GM21447 (cell line): ENCODE measurements around the gene ENOSF1.
"Not testable (repeated sequence)": the region's sequence is repeated elsewhere in the genome, so short reads cannot be mapped to it uniquely, and the experiment has no call there.

Experiments
- ATAC-seq: cut with Tn5 transposase; IDR thresholded peaks from one replicate; pipeline ENCODE4 v1.9.1; 2021; ENCODE audit not compliant: unreplicated experiment

The ENOSF1 gene

GRCh38 chr18:708096-708495, 4.3 kb downstream of the ENOSF1 start:
- ATAC-seq, result no peak

- ATAC-seq, result no peak
These were observed 6.0 kb downstream of the ENOSF1 start for GRCh38 chr18:706405-706804.

- no peak for ATAC-seq
These were observed 9.0 kb downstream of the ENOSF1 start for GRCh38 chr18:703213-703967.

DNA sequence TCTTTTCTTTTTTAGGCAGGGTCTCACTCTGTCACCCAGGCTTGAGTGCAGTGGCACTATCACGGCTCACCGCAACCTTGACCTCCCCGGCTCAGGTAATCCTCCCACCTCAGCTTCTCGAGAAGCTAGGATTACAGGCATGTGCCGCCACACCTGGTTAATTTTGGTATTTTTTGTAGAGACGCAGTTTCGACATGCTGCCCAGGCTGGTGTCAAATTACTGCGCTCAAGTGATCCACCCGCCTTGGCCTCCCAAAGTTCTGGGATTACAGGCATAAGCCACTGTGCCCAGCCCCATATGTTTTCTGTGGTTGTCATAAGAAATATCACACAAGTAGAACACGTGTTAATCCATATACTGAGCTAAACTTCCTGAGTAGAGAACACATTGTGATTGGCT, 14.6 kb downstream of the ENOSF1 start:
- ATAC-seq, result no peak

DNA sequence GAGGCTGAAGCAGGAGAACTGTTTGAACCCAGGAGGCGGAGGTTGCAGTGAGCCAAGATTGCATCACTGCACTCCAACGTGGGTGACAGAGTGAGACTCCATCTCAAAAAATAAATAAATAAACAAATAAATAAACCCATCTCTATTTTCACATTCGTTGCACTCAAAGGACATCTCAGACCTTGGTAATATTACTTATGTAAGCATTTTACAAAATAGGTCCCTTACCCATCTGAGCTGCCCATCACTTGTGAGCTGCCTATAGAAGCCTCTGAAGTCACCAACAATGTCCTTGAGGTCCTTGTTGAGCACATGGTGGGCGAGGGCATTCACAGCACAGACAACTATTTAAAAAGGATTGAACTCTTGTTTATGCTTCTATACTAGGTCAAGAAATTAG, 15.4 kb downstream of the ENOSF1 start:
- no peak for ATAC-seq

DNA sequence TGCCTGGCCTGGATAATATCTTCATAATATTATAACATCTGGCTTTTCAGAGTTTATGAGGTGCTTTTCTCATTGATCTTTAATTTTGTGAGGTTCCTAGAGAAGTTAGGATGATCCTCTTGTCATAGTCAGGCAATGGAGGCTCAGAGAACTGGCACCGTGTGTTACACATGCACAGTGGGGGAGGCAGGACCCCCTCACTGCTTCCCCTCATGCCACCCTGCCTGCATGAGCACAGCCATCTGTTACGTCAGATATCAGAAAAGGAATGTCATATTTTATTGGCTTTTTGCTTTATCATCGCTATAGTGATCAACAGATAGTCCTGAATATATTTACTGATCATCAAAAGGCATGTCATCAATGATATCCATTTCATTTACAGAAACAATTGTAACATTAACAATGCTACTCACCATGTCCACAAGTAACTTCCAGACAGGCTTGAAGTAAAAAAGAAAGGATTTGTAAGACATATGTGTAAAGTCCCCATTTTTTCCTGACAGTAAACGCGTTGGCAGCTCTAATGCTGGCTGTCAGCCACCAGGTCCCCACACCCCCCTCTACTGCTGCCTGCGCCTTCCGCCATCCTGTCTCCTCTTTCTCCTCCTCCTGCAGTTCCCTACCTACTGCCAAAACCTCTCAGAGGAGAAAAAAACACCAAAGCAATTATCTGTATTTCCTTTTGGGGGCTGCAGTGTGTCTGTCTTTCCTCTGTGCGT, 18.8 kb downstream of the ENOSF1 start:
- ATAC-seq, result no peak

- ATAC-seq, result no peak
These were observed 19.6 kb downstream of the ENOSF1 start for GRCh38 chr18:692824-693223.

DNA sequence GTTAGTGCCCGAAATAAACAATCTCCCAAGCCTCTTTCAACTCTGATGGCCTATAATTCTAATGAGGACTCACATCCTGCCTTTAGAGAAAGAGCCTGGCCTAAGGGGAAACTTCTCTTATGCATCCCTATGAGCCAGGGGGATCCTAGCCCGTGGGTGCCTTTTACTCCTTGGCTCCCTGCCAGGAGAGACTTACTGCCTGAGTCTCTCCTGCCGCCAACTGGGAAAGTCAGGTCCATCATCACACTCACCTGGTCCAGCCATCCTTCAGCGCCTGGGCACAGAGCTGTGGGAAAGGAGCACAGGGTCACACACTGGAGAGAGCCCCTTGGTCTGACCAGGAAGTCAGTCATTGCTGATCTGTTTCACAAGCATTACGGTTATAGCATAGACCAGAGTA, 24.1 kb downstream of the ENOSF1 start:
- ATAC-seq, result no peak

GRCh38 chr18:686339-687111, 25.9 kb downstream of the ENOSF1 start:
- ATAC-seq, result no peak

GRCh38 chr18:685438-685837, 27.0 kb downstream of the ENOSF1 start:
- no peak for ATAC-seq

GRCh38 chr18:683531-683930, 28.9 kb downstream of the ENOSF1 start:
- ATAC-seq, result no peak

- ATAC-seq, result no peak
These were observed 29.6 kb downstream of the ENOSF1 start for GRCh38 chr18:682833-683232.

DNA sequence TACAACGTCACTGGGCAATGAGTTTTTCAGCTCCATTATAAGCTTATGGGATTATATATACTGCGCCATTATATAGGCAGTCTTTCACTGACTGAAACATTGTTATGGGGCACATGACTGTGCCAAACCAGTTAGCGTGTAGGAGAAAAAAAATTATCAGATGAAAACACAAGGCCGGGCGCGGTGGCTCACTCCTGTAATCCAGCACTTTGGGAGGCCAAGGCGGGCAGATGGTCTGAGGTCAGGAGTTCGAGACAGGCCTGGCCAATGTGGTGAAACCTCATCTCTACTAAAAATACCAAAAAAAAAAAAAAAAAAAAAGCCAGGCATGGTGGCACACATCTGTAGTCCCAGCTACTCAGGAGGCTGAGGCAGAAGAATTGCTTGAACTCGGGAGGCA, 30.0 kb downstream of the ENOSF1 start:
- ATAC-seq, result not testable (repeated sequence)

DNA sequence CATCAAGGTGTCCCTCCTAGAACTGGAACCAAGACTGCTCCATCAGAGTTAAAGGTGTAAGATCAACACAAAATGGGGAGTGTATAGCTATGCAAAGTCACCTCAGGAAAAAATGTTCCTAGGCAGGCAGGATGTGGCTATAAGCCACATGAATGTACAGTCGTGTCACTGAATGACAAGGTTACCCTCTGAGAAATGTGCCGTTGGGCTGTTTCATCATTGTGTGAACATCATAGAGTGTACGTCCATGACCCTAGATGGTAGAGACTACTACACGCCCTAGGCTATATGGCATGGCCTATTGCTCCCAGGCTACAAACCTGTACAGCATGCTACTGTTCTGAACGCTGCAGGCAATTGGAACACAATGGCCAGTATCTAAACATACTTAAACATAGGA, 30.4 kb downstream of the ENOSF1 start:
- ATAC-seq, result no peak

DNA sequence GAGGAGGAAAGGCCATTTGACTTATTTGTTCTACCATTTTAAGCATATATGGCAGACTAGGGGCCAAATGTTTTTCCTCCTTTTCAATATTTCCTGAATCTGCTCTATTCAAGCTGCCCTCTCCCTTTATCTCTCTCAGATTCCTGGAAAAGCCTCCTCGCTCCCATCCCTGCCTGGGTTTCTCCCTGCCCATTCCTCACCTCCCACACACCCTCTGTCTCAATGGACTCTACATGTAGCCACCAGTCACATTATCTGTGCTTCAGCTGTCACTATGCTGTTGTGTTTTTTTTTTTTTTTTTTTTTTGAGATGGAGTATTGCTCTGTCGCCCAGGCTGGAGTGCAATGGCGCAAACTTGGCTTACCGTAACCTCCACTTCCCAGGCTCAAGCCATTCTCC, 32.0 kb downstream of the ENOSF1 start:
- ATAC-seq, result no peak

- no peak for ATAC-seq
These were observed 32.9 kb downstream of the ENOSF1 start for GRCh38 chr18:679516-679915.

DNA sequence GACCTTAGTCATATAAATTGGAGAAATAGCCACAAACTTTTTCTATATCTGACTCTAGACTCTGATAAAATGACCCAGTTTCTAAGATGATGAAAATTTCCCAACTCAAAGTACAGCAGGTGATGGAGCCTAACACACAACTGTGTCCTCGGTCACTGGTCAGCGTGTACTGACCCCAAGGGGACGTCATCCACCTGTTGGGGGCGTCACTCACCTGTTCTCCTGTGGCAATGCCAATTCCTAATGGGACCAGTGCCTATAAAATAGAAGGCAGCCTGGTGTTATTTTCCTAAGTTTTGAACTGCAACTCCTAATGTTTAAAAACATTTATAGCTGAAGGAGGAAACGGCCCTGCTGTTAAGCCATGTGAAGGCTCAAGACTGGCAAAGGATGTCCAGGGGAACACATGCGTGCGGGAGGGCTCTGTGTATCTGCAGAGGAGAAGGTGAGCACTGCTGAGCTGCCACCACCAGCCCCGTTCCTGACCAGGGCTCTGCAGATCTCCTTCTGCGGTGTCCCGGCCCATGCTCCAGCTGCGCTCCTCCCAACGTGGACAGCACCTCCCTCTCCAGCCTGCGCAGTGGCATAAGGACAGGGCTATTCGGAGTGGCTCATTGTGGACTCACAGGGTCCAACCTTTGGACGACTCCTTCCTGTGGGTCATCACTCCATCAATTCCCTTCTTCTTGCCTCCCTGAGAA, 33.8 kb downstream of the ENOSF1 start:
- no peak for ATAC-seq

DNA sequence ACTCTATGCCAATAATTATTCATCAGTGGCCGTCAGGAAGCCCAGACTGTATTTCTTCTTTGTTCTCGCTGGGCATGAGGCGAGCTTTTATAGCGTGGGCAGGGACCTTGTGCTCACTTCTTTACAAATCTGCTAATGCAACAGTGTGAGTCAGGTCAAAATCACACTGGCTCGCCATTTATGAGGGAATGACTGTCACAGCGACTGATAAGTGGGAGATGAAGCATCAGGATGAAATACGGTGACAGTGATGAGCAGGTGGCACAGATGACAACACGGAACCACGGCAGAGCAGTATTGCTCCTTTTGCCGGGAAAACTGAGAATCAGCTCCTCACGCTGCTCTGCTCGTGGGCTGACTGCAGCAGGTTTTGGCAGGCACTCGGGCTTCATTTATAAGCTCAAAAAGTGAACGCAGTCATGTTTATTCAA, 34.5 kb downstream of the ENOSF1 start:
- no peak for ATAC-seq

DNA sequence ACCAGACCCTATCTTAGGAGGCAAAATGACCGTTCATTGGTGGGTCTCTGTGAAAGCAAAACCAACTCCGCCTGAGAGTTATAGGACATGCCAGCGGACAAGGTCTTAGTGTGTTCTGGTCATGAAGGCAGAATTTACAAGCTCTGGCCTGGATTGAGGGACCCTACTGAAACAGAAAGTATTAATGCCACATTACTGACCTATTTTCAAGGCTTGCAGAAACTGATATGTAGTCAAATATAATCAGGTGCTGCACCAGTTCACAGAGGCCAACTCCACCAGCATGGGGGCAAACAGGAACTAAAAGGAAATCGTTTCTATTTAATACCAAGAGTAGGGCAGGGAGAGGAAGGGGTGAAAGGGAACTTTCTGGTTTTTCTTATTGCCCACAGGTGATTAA, 35.3 kb downstream of the ENOSF1 start:
- peak; percentile 60 for ATAC-seq

DNA sequence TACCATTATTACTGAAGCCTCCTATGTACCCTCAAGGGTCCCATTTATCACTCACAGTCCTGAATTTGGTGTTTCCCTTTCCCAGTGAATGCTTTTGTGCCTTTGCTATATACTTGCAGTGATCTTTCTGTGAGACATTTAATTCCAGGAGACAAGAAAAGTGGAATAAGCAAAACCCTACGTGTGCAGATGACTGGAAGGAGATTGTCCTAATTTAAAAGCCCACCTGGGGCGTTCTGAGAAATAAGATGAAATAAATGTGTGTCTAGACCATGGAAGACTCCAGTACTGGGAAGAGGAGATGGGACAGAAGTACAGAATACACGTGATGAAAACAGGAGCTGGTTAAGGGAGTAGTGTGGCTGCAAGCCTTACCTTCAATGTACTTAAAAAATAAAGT, 35.7 kb downstream of the ENOSF1 start:
- ATAC-seq, result no peak

GRCh38 chr18:676069-676468, 36.4 kb downstream of the ENOSF1 start:
- ATAC-seq, result no peak
